NCI-H1694 treated with DMSO at 0.1 percent for 48 hours (cell line): ENCODE results near the gene CCDC74B.
"Not testable (repeated sequence)": the region's sequence is repeated elsewhere in the genome, so short reads cannot be mapped to it uniquely, and the experiment has no call there.

Source experiments
- DNase-seq: peaks from one replicate; lab custom pipeline; 2025; lab: John Stamatoyannopoulos, UW

Gene CCDC74B

GRCh38 chr2:130145006-130145414 lies at the start of gene CCDC74B:
CCDC74B (minus strand) TSS chr2:130145112; CDS start chr2:130144996, 116 bp downstream.
- not testable (repeated sequence) for DNase-seq

GRCh38 chr2:130193824-130194223 lies 48.9 kb upstream of the CCDC74B start:
- not testable (repeated sequence) for DNase-seq

- DNase-seq: not testable (repeated sequence)
Measured at GRCh38 chr2:130192451-130192850, 47.5 kb upstream of the CCDC74B start.

DNA sequence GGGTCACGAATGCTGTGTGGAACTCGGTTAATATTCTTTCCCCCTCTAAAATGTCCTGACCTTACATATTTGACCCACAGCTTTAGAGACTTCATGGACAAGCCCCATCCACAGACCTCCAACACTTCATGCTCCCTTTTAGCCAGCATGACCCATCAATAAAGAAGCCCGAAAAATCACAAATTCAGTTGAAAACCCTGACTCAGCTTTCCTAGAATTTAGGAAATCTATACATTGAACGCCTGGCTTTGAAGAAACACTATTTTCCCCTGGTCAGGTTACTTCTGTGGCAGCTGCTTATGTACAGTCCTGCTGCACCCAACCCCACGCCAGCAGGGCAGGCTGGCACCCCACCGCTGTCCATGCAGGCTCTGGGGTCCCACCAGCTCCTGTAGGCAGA lies 46.4 kb upstream of the CCDC74B start:
- not testable (repeated sequence) for DNase-seq

- DNase-seq: no peak
Measured at GRCh38 chr2:130190237-130190636, 45.3 kb upstream of the CCDC74B start.

DNA sequence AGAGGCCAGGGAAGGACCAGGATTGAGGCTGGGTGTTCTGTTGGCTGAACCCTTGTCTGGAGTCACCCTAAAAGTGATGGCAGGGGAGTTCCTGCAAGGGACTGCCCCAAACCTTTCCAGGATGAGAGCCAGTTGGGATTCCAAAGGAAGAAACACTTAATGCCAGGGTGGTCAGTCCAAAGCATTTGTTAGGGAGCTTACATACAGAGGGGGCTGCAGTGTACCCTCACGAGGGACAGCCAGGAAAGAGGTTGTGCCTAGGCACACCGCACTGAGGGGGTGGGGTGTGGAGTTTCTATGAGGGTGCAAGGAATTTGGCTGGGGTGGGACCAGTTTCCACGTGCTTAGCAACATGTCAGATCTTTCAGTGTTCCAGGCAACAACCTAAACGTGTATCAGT lies 44.0 kb upstream of the CCDC74B start:
- DNase-seq: not testable (repeated sequence)

DNA sequence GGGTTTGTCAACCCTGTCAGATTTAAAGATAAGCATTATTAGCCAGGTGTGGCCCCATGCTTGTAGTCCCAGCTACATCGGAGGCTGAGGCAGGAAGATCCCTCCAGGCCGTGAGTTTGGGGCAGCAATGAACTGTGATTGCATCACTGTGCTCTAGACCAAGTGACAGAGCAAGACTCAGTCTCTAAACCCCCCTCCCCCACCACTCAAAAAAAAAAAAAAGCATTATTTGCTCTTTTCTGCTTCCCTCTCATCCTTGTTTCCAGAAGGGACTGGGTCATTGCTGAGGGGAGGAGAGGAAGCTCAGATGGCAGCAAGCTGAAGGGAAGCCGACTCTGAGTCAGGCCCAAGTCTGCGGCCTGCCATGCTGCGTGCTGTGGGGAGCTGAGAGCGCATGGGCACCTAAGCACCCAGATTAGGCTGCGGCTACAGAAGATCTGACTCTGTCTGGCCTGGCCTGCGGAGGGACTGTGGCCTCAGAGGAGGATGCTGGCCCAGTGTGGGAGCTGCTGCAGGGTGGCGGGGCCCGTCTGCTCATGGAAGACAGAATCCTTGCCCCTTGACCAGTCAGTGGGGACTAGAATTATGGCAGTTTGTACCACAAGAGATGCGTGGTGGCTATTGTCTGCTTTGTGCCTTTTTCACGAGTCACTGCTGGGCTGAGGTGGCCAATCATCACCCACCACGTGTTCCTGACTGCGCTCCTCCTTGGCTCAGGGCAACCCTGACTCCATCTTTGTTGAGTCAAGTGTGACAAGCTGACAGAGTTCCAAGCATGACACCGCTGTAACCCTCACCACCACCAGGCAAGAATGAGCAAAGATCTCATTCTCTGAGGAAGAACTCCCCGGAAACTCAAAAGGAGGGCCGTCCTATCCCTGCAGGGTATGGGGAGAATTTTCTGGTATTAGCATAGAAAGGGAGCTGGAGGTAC lies 43.2 kb upstream of the CCDC74B start:
- DNase-seq: not testable (repeated sequence)

GRCh38 chr2:130187268-130187667 lies 42.4 kb upstream of the CCDC74B start:
- no peak for DNase-seq

- DNase-seq: no peak
Measured at GRCh38 chr2:130186391-130186790, 41.5 kb upstream of the CCDC74B start.

GRCh38 chr2:130185896-130186295 lies 41.0 kb upstream of the CCDC74B start:
- DNase-seq: no peak

DNA sequence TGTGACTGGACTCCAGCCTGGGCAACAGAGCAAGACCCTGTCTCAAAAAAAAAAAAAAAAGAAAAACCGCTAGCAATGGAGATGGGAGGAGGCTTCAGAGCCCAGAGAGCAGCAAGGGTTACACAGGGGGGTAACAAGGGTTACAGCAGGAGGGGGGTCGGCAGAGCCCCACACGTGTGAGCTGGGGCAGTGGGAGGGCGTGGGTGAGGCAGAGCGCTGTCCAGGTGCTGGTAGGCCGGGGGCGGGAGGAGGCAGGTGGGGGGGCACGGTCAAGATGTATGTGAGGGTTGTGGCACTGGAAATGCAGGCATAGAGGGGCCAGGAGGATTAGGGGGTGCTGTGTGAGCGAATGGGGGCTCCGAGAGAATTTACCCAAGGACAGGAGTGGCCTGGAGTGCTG lies 40.5 kb upstream of the CCDC74B start:
- DNase-seq: no peak

GRCh38 chr2:130183512-130184373 lies 38.8 kb upstream of the CCDC74B start:
- DNase-seq: peak; percentile 4

GRCh38 chr2:130182826-130183511 lies 38.1 kb upstream of the CCDC74B start:
- DNase-seq: not testable (repeated sequence)

GRCh38 chr2:130181880-130182682 lies 37.2 kb upstream of the CCDC74B start, which contains the start of gene MZT2B:
MZT2B (plus strand) TSS chr2:130182262; CDS start chr2:130182283, 21 bp downstream.
- DNase-seq: peak; percentile 82

- DNase-seq: peak; percentile 94
Measured at GRCh38 chr2:130181325-130181879, 36.5 kb upstream of the CCDC74B start, which contains the start of gene SMPD4. SMPD4 (minus strand) TSS chr2:130181602; CDS start chr2:130176592, 5,010 bp downstream.

DNA sequence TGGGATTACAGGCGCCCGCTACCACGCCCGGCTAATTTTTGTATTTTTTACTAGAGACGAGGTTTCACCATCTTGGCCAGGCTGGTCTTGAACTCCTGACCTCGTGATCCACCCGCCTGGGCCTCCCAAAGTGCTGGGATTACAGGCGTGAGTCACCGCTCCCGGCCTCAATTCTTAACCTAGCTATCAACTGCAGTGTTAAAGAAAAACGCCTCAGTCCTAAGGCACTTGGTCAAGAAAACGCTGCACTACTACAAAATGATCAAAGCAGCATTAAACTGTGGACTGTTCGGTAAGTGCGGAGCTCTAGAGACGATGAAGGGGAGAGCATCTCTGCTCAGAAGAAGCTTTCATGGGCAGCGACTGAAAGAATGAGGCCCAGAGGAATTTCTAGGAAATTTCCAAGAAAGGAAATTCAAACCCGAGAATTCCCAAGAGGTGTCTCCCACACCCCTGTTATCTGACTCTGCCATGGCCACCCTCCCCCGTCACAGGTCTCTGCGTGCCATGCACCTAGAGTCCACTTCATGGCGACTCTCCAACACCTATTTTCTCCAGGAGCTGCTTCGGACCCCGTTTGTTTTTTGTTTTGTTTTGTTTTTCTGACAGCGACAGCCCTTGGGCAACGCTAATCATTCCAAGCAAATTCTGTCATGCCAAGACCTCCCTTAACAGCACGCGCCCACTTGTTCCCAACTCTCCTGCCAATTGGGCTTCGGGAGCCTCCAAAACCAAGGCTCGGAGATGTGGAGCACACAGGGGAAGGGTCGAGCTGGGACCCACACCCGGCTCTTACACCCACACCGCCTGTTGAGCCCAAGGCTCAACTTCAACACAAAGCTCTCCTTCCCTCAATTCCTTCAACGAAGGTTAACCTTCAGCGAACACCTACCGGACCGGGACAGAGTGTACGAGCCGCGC lies 35.8 kb upstream of the CCDC74B start:
- not testable (repeated sequence) for DNase-seq

- DNase-seq: not testable (repeated sequence)
Measured at GRCh38 chr2:130174866-130175265, 30.0 kb upstream of the CCDC74B start.

DNA sequence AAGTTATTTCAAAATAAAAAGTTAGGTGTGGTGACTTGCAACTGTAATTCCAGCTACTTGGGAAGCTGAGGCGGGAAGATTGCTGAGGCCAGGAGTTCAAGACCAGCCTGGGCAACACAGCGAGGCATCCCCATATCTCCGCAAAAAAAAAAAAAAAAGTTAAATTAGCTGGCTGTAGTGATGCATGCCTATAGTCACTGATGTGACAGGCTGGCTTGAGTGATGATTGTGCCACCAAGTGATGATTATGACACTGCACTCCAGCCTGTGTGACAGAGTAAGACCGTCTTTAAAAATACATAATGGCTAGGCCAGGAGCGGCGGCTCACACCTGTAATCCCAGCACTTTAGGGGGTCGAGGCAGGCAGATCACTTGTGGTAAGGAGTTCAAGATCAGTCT lies 25.0 kb upstream of the CCDC74B start:
- no peak for DNase-seq

DNA sequence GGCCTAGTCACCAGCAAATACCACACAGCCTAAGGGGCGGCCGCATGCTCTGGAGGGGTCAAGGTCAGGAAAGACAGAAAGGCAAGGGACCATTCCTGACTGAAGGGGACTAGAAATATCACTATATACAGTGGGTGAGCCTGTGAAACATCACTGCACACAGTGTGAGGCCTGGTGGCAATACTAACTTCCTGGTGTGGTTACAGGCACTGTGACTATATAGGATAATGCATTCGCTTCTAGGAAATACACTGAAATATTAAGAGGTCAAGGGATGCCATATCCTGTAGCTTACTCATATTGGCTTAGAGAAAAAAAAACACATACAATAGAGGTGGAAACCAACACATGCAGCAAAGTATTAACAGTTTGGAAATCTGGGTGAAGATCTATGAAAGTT lies 24.3 kb upstream of the CCDC74B start:
- DNase-seq: not testable (repeated sequence)
